Suppressor macrophage treated with lipopolysaccharide for 1 hour (primary cell): ENCODE measurements around the gene COL4A2.
"Not testable (repeated sequence)": the region's sequence is repeated elsewhere in the genome, so short reads cannot be mapped to it uniquely, and the experiment has no call there.

Experiments used
- DNase-seq, 3 donors: peaks; one replicate each; pipeline ENCODE4 v3.0.0-alpha.2; 2020 to 2022

Gene COL4A2

GRCh38 chr13:110483386-110483968, 176.4 kb downstream of the COL4A2 start:
- DNase-seq = peak in 1 of 3 donors; percentile 55

- DNase-seq = no peak
Observed at GRCh38 chr13:110484290-110485048, 177.4 kb downstream of the COL4A2 start.

- no peak for DNase-seq
Observed at GRCh38 chr13:110485604-110486003, 178.5 kb downstream of the COL4A2 start.

- no peak for DNase-seq
Observed at GRCh38 chr13:110486061-110486715, 179.1 kb downstream of the COL4A2 start.

GRCh38 chr13:110486880-110487279, 179.8 kb downstream of the COL4A2 start:
- not testable (repeated sequence) for DNase-seq

- no peak for DNase-seq
Observed at GRCh38 chr13:110490009-110490770, 183.1 kb downstream of the COL4A2 start.

- no peak for DNase-seq
Observed at GRCh38 chr13:110491869-110492678, 185.0 kb downstream of the COL4A2 start.

GRCh38 chr13:110492679-110493593, 185.9 kb downstream of the COL4A2 start:
- no peak for DNase-seq

GRCh38 chr13:110493613-110494012, 186.5 kb downstream of the COL4A2 start:
- DNase-seq = no peak

GRCh38 chr13:110495376-110495775, 188.3 kb downstream of the COL4A2 start:
- no peak for DNase-seq

- no peak for DNase-seq
Observed at GRCh38 chr13:110495881-110496280, 188.8 kb downstream of the COL4A2 start.

- DNase-seq = no peak
Observed at GRCh38 chr13:110496281-110496680, 189.2 kb downstream of the COL4A2 start.

- DNase-seq = no peak
Observed at GRCh38 chr13:110497003-110497402, 189.9 kb downstream of the COL4A2 start.

- DNase-seq = not testable (repeated sequence)
Observed at GRCh38 chr13:110497896-110498295, 190.8 kb downstream of the COL4A2 start.

GRCh38 chr13:110498327-110498726, 191.2 kb downstream of the COL4A2 start:
- DNase-seq = no peak

GRCh38 chr13:110498765-110499164, 191.7 kb downstream of the COL4A2 start:
- DNase-seq = no peak

GRCh38 chr13:110499621-110500281, 192.7 kb downstream of the COL4A2 start:
- DNase-seq = no peak

- DNase-seq = peak; percentile 37 to 50 (median 40)
Observed at GRCh38 chr13:110500341-110500740, 193.3 kb downstream of the COL4A2 start.

GRCh38 chr13:110501188-110501587, 194.1 kb downstream of the COL4A2 start:
- no peak for DNase-seq

- DNase-seq = peak; percentile 40 to 64 (median 49)
Observed at GRCh38 chr13:110503037-110503901, 196.2 kb downstream of the COL4A2 start.
